ENCODE results near the gene WDR7.
A peak's percentile ranks its signal among the peaks of the same experiment; 100 is the strongest.

WDR7 gene

DNA sequence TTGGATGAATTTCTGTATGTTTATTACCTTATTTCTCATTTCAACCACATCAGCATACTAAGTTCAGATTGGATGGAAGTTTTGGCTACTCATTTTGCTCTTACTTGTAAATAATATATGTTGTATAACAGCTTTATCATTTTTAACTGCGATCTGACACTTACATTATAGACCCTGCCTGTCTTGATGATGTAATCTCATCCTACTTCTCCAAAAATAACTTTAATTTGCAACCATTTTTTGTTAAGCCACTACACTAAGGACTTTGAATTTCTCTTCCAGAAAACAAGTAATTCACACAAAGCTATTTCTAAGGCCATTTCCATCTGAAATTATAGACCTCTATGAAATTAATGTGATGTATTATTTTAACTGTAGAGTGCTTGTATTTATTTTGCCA is 240.7 kb downstream of the WDR7 start:
- DNase-seq = no peak

DNA sequence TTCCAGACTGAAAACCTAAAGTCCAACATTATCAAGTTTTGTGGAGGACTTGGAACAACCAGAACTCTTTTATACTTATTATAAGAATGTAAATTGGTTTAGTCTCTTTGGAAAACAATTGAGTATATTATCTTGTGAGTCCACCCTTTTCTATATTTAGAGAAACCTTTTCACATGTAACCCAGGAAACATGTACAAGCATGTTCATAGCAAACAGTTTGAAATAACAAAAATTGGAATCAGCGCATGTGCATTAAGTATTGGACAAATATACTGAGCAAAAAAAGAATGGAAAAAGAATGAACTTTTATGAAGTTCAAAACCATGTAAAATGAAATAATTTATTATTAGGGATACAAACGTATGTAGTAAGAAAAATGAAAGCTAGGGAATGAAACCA is 246.0 kb downstream of the WDR7 start:
- no peak for DNase-seq

DNA sequence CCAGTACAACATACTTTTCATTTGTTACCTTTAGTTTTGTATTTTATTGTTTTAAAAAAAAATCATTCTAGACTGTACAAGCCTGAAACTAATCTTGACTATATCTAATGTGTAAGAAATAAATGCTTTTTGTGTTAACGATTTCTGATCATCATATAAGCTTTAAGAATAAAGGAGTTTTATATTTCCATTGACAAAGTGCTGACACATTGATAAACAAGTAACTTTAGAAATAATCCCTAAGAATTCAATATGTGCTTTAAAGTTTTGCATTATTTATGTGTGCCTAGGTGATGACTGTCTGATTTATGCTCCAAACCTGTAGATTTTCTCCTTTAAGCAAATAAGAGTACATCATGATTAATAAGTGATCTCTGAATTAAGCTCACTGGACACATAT is 248.5 kb downstream of the WDR7 start:
- no peak for DNase-seq

DNA sequence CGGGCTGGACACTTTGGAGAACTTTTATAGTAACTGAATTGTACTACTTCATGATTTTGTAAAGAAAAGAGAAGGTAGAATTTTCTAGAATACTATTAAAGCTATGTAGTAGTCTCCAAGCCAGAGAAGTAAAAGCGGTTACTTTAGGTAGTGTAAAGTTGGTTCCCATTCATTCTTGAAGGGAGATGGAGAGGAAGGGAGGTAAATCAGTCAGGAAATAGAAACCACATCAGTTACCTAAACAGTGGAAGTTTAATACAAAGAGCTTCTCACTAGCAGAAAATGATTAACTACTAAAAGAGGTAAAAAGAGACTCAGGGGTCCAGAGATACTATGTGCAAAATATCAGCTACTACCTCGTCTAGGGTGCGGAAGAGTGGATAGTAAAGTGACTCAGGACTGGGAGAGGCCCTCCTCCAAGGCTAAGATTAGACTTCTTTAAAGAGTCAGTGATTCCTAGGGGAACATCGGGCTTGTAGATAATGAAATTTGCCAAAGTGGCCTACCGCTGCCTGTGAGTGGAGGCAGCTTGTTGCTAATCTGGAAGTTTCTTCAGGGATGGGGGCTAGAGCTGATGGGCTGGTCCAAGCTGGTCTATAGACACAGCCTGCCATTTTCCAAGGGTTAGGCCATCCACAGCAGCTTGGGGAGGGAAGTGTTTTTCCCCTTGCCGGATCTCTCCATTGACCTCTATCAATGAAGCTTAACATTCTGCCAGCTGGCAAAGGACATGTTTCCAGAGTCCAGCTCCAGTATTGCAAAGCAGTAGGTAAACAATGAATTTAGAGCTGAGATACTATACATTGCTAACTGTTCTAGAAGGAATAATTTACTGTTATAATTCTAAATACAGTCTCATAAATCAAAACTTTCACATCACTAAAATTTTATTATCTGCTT is 249.3 kb downstream of the WDR7 start:
- no peak for DNase-seq

DNA sequence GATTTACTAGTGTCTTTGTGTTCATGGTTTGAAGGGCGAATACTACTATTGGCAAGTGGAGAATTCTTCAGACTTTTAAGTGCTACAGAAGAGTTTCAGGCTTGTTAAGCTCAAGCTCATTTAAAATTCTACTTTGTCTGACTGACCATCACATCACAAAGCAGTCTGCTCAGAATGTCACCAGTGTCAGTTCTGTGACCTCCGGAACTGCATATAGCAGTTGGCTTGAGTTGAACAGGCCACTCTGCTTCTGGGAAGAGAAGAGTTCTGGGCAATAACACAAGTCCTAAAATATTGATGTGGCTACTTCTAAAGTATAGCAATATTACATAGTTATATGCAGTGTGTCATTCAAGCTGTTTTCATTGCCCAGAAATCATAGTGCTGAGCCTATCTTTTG is 250.8 kb downstream of the WDR7 start:
- no peak for DNase-seq

DNA sequence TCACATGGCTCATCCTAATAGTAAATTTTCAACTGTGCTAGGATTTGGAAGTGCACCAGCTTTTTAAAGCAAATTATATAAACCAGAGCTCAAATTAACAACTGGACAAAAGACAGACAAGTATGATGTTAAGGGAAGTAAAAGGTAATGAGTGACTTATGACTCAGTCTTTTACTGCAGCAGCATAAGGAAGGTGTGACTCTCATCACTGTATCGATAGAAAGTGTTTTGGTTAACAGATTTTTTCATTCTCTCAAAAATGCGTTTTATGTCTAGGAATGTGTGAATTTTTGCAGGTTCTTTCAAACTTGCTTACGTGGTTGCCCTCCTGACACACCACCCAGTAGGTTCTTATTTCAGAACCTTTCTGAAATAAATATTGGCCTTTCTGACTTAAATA is 251.5 kb downstream of the WDR7 start:
- DNase-seq = no peak

DNA sequence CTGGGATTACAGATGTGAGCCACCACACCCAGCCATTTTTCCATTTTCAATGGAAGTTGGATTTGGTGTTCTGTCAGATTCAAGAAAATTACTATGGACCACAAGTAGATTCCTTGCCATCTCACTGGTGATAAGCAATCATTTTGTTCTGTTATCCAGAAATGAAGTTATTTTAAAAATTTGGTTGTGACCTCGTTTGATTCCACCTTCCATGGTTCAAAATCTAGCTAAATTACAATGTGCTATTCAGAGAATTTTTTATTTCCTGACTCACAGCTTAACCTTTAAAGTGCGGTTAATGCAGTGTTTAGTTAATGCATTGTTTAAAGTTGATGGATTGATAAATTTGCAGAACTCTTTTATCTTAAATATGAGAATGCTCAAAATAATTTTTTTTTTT is 252.5 kb downstream of the WDR7 start:
- DNase-seq = no peak

DNA sequence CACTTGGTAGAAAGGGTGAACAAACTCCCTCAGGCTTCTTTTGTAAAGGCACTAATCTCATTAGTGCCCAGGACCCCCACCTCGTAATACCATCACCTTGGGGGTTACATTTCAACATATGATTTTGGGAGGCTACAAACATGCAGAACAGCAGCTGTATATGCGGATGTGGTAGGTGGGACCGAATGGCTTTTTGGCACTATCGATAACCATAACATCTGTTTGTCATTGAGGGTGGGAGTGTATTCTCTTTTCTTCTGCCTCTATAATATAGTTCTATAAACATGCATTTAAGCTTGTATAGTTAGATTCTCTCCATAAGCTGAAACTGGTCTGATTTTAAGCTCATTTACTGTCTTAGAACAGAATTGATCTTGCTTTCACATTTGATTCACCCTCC is 256.6 kb downstream of the WDR7 start:
- DNase-seq = no peak

DNA sequence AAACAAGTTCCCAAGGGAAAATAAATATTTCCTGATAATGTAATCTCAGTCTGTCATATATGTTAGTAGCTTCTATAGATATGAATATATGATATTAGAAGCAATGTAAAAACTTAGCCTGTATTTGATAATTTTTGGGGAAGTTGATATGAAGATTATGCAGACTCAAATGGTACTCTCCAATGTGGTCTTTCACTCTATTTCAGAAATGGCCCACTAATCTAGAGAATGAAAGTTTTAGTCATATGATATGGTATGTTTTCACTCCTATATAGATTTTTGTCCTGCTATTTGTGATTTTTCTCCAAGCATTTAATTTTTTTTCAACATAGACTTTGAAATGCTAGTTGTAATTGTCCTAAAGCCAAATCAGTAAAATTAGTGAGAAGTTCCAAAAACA is 259.1 kb downstream of the WDR7 start:
- no peak for DNase-seq

DNA sequence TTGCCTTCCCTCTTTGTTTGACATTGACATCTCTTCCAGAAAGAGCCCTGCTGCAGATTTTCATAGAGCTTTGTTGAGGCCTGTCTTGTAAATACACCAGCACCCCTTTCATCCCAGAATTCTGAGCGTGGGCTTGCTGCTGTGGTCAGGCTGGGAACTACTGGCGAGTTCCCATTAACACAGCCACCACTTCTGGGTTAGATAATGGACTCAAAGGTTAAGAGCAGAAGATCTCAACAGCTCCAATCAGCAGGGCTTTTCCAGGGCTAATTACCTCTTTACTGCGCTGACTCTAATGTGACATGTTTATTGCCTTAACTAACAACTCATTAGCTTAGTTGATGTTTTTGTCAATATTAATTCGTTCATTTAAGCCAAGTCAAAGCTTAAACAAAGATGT is 259.8 kb downstream of the WDR7 start:
- no peak for DNase-seq

DNA sequence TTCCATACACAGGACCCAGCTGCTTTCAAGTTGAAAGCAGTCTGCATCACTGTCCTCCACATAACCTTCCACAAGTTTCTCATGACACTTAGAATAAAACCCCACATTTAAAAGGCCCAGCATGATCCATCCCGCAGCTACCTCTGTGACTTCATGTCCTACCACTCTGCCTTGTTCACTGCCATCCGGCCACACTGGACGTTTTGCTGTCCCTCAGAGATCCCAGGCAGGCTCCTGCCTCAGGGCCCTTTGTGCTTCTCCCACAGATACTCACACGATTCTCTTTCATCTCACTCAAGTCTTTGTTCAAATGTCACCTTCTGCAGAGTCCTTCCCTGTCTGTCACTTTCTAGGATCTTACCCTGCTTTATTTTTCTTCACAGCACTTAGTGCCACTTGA is 262.8 kb downstream of the WDR7 start:
- DNase-seq = no peak

DNA sequence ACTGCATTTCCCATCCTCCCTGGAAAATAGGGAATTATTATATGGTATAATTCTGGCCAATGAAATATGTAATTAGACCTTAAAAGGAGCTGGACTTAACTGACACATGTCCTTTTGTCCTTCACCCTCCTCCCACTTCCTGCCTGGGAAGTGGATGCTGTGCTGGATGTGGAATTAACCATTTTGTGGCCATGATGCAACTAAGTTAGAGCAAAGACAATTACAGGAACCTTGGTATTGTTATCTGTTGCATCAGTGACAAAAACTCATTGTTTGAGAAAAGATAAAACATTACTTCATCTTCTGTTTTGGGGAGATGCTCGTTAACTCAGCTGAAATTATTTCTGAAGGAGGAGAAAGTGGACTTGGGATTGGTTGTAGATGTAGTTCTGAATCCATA is 268.0 kb downstream of the WDR7 start:
- DNase-seq = no peak

DNA sequence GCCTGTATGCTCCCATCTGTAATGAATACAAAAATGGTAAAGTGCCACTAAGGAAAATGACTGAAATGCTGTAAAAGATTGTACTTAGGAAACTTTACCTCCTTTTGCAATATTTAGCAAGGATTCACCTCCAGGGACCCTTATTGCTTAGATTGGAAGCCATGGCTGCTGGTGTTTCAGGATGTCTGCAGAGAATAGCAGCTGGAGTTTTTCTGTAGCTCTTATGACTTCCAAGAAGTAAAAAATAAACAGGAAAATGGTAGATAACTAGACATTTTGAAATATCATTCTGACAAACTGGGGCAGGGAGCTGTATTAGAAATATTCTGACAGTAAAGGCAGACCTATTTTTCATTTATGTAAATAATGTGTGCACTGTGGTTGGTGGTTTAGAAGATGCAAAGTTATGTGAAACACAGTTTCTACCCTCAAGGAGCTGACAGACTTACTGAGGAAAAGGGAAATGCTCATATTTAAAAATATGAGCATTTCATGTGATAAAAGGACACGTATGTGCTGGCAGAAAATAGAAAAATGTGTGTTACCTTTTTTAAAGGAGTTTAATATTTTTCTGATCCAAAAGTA is 270.8 kb downstream of the WDR7 start:
- no peak for DNase-seq

DNA sequence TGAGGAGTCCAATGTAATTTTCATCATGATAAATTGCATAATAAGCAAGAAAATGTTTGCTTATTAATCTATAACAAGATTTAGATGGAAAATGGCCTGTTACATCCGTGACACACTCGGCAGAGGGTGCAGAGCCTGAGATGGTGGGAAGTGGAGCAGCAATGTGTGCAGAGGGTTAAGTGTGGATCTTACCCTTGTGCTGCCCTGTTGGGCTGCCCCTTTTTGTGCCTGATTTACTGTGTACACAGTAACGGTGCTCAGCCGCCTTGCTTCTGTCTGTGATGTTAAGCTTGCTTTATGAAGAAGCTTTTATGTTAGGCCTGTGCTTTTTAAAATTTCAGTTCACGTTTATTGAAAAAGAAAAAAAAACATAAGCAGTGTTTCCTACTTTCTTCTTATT is 275.6 kb downstream of the WDR7 start:
- no peak for DNase-seq

DNA sequence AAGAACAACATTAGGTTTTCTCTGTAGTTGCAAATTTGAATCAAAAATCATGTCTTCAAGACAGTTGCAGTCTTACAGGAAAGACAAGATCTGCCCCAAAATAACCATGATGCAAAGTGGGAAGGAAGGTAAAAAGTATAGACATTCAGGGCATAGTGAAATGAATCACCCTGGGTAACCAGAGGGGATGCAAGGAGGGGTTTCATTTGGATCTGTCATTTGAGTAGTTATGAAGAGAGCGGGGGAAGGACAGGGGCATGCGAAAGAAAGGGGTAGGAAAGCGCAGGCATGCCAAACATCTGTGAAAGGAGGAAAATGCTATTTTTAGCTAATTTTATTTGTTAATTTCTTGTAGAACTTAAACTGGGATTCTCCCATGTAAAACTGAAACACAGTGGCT is 276.6 kb downstream of the WDR7 start:
- DNase-seq = no peak

DNA sequence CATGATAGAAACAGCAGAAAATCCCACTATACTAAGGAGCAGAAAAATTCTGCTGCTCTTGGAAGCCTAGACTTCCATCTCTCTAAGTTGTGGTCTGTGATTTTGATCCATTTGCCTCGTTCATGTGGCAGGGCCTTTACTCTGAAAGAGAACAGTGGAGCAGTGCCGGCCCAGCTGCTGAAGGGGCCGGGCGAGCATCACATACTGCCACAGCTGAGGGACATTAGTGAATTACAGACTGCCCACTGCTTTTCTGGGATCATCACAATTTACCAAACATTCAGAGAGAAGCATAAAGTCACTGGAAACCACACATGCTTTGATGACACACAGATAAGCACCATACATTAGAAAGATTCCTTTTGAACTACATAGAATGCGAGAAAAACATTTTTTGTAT is 278.7 kb downstream of the WDR7 start:
- peak in 2 of 14 donors; percentile 4 to 10 for DNase-seq

DNA sequence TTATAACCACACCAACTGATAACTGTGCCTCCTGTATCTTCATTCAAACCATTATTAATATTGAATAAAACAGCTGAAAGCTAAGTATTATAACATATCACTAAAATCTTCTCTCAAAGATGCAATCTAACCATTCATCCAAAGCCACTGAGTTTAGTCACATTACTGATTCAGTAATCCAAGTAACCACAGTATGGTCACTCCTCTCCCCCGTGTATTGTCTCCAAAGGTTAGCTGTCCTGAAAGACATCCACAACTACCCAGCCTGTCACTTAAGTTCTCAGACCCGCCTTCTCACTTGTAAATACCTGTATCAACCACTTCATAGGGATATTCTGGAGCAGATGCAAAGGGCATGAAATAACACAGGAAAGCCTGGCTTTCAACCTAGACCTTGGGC is 282.3 kb downstream of the WDR7 start:
- no peak for DNase-seq

DNA sequence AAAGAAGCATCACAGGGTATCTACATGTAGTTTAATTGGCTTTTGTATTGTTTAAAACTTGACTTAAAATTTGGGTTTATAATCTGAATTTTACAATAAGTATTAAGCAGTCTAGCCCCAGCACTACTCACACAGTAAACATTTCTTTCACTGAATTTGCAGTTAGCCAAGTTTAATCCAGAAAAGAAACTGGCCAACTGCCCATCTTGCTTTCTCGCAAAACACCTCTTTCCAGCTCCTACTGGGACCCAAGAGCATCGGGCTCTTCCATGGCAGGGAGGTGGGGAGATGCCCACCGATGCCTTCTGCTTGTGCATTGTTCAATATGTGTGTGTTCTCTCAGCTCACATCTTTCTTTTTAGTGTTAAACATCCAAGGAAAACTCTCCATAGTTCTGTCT is 283.0 kb downstream of the WDR7 start:
- no peak for DNase-seq

DNA sequence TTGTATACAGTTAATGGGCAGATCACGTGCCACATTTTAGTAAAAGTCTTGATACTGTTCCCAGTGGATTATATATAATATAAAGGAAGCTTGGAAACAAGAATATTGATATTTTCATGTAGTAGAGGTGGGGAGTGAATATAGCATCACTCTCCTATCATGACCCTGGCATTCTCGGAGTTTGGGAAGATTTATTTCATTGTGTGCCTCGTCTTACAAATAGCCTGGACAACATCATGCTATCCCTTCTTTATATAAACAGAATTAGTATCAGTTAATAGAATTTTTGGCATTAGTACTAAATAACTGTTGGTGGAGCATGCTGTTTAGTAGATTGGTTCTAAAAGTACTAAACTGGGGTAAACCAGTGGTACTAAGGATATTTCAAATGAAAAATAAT is 283.7 kb downstream of the WDR7 start:
- no peak for DNase-seq

DNA sequence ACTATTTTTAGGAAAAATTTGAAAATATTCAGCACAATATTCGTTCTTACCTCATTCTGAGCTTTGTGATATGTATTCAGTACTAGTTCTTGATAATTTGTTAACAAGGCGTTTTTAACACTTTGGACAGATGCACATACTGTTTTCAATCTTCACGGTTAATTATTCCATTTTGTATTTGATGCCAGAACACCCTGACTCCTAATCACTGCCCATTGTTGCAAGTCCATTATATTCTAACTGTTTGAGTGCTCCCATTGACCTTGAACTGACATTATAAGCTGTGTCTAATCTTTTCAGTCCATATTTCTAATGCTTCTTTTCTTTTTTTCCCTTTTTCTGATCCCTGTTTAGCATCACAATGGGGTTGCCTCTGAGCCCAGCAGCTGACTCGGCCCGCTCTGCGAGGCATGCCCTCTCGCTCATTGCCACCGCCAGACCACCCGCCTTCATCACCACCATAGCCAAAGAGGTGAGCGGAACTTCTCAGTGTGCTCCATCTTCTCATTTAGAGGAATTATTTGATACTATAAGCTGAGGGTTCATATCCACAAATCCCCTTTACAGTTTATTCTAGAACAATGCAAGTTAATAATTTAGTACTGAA is 284.4 kb downstream of the WDR7 start:
- DNase-seq = no peak

DNA sequence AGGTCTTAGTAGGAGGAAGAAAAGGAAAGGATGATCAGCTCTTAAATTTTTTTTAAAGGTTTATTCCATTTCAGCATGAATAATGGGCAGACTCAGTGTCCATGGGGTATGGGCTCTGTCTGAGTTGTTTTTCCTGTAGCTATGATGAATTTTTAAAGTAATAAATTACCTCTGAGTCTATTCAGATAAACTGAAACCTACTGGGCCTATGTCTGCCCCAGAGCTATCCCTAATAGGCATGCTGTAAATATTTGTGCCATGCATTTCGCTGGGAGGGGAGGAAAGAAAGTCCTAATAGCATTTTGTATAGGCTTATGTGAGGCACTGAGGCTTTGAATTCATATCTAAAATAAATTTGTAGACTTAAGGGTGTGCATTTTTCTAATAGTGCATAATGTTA is 285.3 kb downstream of the WDR7 start:
- DNase-seq = no peak

DNA sequence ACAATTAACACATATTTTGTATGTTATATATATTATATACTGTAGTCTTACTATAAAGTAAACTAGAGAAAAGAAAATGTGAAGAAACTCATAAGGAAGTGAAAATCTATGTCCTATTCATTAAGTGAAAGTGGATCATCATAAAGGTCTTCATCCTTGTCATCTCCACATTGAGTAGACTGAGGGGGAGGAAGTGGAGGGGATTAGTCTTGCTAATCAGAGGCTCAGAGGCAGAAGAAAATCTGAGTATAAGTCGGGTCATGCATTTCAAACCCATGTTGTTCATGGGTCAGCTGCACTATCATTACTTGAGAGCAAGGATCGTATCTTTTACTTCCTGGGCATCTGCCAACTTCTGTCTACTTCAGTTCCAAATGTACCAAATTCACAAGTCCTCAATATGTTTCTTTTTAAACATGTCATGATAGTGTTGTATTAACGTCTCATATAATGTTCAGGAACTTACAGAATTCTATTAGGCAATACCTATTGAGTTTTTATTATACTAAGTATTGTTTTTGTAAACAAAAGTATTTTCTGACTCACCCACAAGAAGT is 286.8 kb downstream of the WDR7 start:
- DNase-seq = no peak

DNA sequence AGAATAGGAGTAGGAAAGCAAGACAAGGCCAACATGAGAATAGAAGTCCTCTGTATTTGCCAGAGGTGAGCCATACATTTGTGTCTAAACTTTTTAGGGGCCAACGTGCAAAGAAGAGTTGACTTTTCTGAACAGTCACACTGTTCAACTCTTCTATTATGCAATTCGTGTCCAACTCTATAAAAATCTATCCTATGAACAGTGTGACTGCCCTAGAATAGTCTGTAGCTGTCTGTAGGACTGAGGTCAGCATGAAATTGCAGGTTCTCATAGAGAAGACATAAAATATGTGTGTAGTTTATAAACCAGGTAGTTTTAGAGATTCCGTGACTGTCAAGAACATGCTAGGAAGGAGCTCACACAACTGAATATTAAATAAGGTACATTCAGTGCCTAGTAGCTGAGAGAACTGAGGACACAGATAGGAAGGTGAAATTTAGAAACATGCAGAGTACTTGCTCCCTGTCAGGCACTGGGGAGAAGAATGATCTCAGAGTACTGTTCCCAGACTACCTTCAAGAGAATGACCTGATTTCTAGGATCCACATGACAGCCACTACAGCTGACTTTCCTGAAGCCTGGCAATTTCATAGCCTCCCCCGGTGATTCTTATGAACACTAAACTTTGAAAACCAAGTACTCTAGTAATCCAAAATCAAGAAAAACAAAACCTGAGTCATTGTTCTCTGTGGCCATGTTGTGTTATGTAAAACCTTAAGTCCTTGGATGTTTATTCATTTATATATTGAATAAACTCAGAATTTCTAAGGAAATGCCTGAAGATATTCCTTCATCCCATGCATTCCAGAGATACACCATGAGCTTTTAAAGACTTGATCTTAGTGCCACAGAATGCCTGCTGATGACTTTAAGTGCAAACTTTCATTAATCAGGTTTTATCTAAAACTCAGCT is 294.3 kb downstream of the WDR7 start:
- no peak for DNase-seq
